ENCODE measurements around the gene PNCK.
"Not testable (repeated sequence)": the region's sequence is repeated elsewhere in the genome, so short reads cannot be mapped to it uniquely, and the experiment has no call there.

Gene PNCK

GRCh38 chrX:153686711-153687110 lies 13.1 kb upstream of the PNCK start:
- DNase-seq (ENCODE audit: low read depth in 2 of 2) = no peak

GRCh38 chrX:153685751-153686696 lies 12.4 kb upstream of the PNCK start:
- no peak for DNase-seq (ENCODE audit: low read depth in 2 of 2)

GRCh38 chrX:153685156-153685536 lies 11.5 kb upstream of the PNCK start:
- no peak for DNase-seq (ENCODE audit: low read depth in 2 of 2)

GRCh38 chrX:153684467-153685155 lies 11.0 kb upstream of the PNCK start:
- DNase-seq (ENCODE audit: low read depth in 2 of 2) = no peak

- not testable (repeated sequence) for DNase-seq (ENCODE audit: low read depth in 2 of 2)
Observed at GRCh38 chrX:153683486-153683885, 9.9 kb upstream of the PNCK start.

- no peak for DNase-seq (ENCODE audit: low read depth in 2 of 2)
Observed at GRCh38 chrX:153681175-153681574, 7.6 kb upstream of the PNCK start.

GRCh38 chrX:153674219-153674851 lies 722 bp upstream of the PNCK start:
- no peak for DNase-seq (ENCODE audit: low read depth in 2 of 2)

- DNase-seq (ENCODE audit: low read depth in 2 of 2) = no peak
Observed at GRCh38 chrX:153672531-153673427, 834 bp downstream of the PNCK start.

GRCh38 chrX:153671589-153672530 lies 1.8 kb downstream of the PNCK start:
- no peak for DNase-seq (ENCODE audit: low read depth in 2 of 2)

GRCh38 chrX:153670748-153671588 lies 2.6 kb downstream of the PNCK start:
- no peak for DNase-seq (ENCODE audit: low read depth in 2 of 2)

GRCh38 chrX:153669901-153670731 lies 3.5 kb downstream of the PNCK start:
- DNase-seq (ENCODE audit: low read depth in 2 of 2) = no peak

GRCh38 chrX:153669174-153669890 lies 4.3 kb downstream of the PNCK start:
- DNase-seq (ENCODE audit: low read depth in 2 of 2) = peak in 1 of 2 donors; percentile 28

- no peak for DNase-seq (ENCODE audit: low read depth in 2 of 2)
Observed at GRCh38 chrX:153668423-153669173, 5.0 kb downstream of the PNCK start.

GRCh38 chrX:153667956-153668396 lies 5.6 kb downstream of the PNCK start:
- DNase-seq (ENCODE audit: low read depth in 2 of 2) = peak; percentile 45 to 59

GRCh38 chrX:153667281-153667955 lies 6.2 kb downstream of the PNCK start:
- DNase-seq (ENCODE audit: low read depth in 2 of 2) = no peak

GRCh38 chrX:153665726-153666306 lies 7.8 kb downstream of the PNCK start:
- DNase-seq (ENCODE audit: low read depth in 2 of 2) = no peak
